DMS79 (cell line): ENCODE measurements around the gene TOMM20L.
A peak's percentile ranks its signal among the peaks of the same experiment; 100 is the strongest.
"Not testable (repeated sequence)": the region's sequence is repeated elsewhere in the genome, so short reads cannot be mapped to it uniquely, and the experiment has no call there.

Source experiments
- DNase-seq: peaks from one replicate; lab custom pipeline; 2025; lab: John Stamatoyannopoulos, UW

Gene TOMM20L

GRCh38 chr14:58395812-58396788 is at the start of gene TOMM20L:
Gene TOMM20L (plus strand): TSS chr14:58395930. CDS start chr14:58395958, 28 bp downstream.
- peak; percentile 66 for DNase-seq

DNA sequence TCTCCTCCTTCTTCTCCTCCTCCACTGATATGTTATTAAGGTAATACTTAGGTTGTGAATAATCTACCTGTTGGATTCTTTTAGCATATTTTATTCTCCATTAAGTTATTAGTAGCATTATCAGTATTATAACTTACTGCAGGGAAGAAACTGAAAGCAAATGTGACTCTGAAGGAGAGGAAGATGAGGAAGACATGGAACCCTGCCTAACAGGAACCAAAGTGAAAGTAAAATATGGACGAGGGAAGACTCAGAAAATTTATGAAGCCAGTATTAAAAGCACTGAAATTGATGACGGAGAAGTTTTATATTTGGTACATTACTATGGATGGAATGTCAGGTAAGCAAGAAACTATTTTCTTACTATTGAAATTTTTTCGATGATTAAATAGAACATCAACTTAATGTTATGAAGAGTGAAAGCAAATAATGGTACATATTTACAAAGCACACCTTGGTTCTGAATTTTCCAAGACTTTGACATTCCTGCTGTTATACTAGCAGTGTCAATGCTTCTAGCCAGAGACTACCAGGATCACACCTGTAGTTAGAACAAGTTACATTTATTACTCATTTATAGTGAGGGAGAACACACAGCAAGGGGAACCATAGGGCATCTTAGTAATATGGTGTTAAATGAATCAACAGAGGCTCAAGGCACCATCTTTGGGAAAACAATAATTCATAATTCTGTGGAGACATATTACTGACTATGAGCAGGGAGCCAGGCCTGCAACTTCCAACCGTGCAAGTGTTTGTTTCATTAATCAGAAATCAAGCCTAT is 42.0 kb upstream of the TOMM20L start:
- no peak for DNase-seq

DNA sequence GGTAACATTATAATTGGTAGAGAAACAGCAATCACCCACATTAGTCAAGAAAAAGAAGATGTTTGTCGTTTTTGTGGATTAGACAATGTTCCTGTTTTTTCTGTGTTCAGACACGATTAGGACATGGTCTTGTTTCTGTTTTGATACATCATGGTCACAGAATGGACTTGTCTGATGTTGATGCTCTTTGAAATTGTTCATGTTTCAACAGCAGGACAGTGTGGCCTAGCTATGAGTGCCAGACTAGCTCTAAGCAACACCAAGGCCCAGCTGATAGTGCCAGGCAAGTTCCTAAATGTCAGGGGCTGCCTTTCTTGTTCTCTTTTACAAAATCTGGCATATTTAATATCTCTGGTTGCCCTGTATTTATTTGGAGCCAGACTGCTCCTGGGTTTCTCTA is 40.9 kb upstream of the TOMM20L start:
- no peak for DNase-seq

- DNase-seq, result no peak
Observed at GRCh38 chr14:58356268-58356667, 39.5 kb upstream of the TOMM20L start.

DNA sequence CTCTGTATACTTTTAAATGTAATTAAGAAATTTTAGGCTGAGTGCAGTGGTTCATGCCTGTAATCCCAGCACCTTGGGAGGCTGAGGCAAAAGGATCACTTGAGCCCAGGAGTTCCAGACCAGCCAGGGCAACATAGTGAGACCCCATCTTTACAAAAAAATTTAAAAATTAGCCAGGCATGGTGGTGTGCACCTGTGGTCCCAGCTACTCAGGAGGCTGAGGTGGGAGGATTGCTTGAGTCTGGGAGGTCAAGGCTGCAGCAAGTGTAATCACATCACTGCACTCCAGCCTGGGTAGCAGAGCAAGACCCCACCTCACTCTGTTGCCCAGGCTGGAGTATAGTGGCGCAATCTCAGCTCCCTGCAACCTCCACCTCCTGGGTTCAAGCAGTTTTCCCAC is 33.5 kb upstream of the TOMM20L start:
- DNase-seq, result not testable (repeated sequence)

DNA sequence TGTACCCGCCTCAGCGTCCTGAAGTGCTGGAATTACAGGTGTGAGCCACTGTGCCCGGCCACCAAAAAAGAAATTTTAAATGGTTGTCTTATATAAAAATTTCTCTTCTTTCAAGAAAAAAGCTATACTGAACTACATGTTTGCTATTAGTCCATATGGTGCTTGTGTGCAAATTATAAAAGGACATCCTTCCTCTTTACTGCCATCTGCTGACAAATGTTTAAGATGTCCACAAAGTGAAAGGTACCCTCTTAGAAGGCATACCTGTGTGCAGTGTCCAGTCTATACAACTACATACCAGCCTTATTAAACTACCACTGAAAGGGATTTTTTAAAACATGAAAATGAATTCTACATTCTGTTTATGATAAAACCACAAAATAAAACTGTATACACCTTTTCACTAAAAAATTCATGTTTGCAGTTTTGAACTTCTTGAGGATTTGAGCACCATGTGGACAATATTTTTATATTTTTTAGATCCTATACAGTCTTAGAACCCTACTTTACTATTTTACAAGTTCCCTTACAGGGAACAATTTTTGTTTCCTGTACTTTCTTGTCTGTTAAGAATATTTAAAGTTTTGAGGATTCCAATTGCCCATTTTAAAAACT is 32.8 kb upstream of the TOMM20L start:
- peak; percentile 9 for DNase-seq

- DNase-seq, result no peak
Observed at GRCh38 chr14:58364316-58364715, 31.4 kb upstream of the TOMM20L start.

DNA sequence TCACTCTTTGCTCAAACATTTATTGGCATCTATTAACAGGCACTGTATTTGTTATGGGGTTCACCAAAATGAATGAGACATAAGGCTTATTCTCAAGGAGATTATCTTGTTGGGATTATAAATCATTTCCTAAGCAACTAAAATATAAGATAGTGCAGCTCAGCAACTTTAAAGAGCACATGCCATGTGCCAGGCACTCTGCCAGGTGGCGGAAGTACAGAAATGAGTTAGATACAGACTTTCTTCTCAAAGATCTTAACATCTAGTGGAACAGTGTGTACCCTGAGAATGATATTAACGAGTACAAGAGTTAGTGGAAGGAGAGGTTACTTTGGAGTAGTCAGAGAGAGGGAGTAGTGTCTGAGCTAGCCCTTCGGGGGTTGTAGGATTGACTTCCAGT is 28.4 kb upstream of the TOMM20L start:
- no peak for DNase-seq

- DNase-seq, result no peak
Observed at GRCh38 chr14:58368956-58369355, 26.8 kb upstream of the TOMM20L start.

DNA sequence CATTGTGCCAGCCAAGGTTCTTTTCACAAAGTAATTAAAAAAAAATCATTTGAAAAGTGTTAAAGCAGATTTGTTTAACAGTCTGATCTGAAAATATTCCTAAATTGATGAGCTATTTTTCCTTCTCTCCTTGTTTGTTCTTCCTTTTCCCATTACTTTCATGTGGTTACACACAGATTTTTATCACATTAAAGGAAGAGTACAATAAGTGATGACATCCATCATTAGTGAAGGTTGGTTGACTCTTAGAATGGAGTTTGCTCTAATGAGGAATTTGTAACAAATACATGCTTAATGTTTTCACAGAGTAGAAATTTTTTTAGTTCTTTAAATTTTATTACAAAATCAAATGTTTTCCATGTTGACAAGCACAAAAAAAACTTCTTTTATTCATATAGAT is 18.9 kb upstream of the TOMM20L start:
- DNase-seq, result no peak

DNA sequence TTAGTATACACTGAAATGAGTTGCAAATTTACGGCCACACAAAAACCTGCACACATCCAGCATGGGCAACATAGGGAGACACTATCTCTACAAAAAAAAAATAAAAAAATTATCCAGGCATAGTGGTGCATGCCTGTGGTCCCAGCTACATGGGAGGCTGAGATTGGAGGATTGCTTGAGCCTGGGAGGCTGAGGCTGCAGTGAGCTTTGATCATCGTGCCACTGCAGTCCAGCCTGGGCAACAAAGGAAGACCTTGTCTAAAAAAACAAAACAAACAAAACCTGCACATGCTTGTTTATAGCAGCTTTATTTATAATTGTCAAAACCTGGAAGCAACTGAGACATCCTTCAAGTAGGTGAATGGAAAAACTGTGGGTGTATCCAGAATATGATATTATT is 4.9 kb upstream of the TOMM20L start:
- DNase-seq, result no peak

DNA sequence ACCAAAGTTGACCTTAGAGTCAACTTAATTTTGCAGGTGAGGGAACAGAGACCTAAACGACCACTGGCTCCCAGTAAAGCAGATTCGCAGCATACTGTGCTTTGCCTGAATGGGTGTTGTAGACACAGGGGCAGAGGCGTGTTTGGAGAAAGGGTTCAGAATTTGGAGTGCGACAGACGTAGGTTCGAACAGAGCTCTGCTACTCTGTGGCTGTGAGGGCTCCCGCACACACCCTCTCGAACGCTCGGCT is 243 bp upstream of the TOMM20L start:
- no peak for DNase-seq

GRCh38 chr14:58397156-58397555 is 1.4 kb downstream of the TOMM20L start:
- DNase-seq, result no peak

GRCh38 chr14:58398495-58398894 is 2.8 kb downstream of the TOMM20L start:
- no peak for DNase-seq

- DNase-seq, result no peak
Observed at GRCh38 chr14:58398895-58399294, 3.2 kb downstream of the TOMM20L start.

DNA sequence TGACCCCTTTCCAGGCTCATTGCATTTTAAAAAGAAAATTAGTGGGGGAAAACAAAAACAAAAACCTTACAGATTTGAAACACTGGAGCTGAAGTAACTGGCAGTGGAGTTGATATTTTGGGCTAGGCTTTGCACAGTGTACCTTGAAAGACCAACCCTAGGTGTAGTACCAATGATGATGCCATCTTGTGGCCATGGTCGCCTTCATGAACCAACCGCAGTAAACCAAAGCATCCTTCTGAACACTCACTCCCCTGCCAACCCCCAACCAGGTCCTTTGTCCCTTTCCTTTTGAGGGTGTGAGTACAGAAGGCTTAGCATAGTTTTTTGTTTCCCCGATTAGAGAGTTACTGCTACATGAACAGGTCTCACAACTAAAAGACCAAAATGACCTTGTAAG is 5.9 kb downstream of the TOMM20L start:
- DNase-seq, result no peak

- no peak for DNase-seq
Observed at GRCh38 chr14:58408681-58409215, 13.0 kb downstream of the TOMM20L start.

DNA sequence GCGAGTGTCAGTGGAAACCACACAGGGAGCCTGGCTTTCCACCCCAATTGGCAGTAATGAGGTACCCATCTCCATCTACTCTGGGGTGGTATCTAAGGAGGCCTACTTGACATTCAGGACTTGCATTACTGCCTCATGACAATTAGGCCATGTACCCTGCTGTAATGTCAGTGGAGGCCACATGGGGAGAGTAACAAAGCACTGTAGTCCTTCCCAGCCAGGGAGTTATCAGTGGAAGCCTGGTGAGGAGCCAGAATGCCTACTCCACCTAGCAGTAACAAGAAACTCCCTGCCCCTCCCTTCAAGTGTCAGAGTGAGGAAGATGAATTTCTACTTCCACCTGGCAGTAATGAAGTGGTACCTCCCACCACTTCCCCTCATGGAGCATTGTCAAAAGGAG is 19.1 kb downstream of the TOMM20L start:
- no peak for DNase-seq

- DNase-seq, result no peak
Observed at GRCh38 chr14:58415636-58416547, 20.2 kb downstream of the TOMM20L start.

DNA sequence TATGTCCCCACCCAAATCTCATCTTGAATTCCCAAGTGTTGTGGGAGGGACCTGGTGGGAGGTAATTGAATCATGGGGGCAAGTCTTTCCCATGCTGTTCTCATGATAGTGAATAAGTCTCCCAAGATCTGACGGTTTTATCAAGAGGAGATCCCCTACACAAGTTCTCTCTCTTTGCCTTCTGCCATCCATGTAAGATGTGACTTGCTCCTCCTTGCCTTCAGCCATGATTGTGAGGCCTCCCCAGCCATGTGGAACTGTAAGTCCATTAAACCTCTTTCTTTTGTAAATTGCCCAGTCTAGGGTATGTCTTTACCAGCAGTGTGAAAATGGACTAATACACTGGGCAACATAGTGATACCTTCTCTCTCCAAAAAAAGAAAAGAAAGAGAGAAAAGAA is 21.2 kb downstream of the TOMM20L start:
- DNase-seq, result not testable (repeated sequence)

DNA sequence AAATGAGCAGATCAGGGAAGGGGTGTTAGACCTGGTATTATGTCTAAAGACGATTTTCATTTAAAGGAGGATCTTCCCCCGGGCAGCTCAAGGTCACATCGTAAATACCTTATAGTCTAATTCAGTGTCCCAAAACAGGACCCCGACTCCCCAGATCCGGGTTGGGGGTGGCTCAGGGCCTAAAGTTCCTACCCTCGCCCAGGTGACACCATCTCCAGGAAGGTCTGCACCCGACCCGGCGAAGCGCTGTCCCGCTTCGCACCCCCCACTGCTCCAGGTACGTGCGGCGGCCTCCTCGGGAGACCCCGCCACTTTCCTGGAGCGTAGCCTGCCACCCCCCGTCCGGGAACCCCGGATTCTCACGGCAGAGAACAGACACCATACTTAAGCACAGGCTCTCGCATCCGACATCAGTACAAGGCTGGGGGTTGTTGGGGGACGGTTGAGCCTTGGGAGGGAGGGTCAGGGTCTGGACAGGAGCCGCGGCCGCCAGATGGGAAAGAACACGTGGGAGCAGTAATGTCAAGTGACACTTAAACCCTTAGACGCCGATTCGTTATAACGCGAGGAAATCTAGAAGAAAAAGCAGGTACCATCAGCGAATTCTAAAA is 31.0 kb downstream of the TOMM20L start:
- DNase-seq, result peak; percentile 58
